OCI-LY1 (cell line): ENCODE results near the gene SGPL1.
"Not testable (repeated sequence)": the region's sequence is repeated elsewhere in the genome, so short reads cannot be mapped to it uniquely, and the experiment has no call there.

Experiments
- H2AFZ ChIP-seq: fragments of 200-600 bp; sonication (generic), shearing (Covaris generic); 2 replicates; pipeline ENCODE4 v1.6.0; 2014; ENCODE audit warnings: antibody characterized with exemption, mild to moderate bottlenecking, low read length
- H3F3A ChIP-seq: fragments of 200-600 bp; sonication (generic), shearing (Covaris generic); 2 replicates; pipeline ENCODE4 v1.6.0; 2014; ENCODE audit warnings: mild to moderate bottlenecking, antibody characterized with exemption, low read length, moderate library complexity; ENCODE audit not compliant: insufficient read depth
- H3K27ac ChIP-seq: fragments of 200-600 bp; sonication (generic); 2 replicates; pipeline ENCODE4 v1.5.1; 2014; ENCODE audit warnings: low read length, mixed run types, mild to moderate bottlenecking, low read depth; ENCODE audit not compliant: poor library complexity, severe bottlenecking
- H3K27me3 ChIP-seq: fragments of 200-600 bp; sonication (generic); 2 replicates; pipeline ENCODE4 v1.6.0; 2014; ENCODE audit warnings: antibody characterized with exemption, mild to moderate bottlenecking, low read length, moderate library complexity; ENCODE audit not compliant: insufficient read depth
- H3K36me3 ChIP-seq: fragments of 200-600 bp; sonication (generic); 2 replicates; pipeline ENCODE4 v1.6.1; 2014; ENCODE audit warnings: mild to moderate bottlenecking, antibody characterized with exemption, low read length, moderate library complexity, mixed read lengths; ENCODE audit not compliant: insufficient read depth
- H3K4me1 ChIP-seq: fragments of 200-600 bp; sonication (generic); 2 replicates; pipeline ENCODE4 v1.5.1; 2014; ENCODE audit warnings: mild to moderate bottlenecking, low read length, moderate library complexity; ENCODE audit not compliant: insufficient read depth, severe bottlenecking
- H3K4me2 ChIP-seq: fragments of 200-600 bp; sonication (generic), shearing (Covaris generic); 2 replicates; pipeline ENCODE4 v1.6.1; 2014; ENCODE audit warnings: low read length
- H3K4me3 ChIP-seq: fragments of 200-600 bp; sonication (generic); 2 replicates; pipeline ENCODE4 v1.5.1; 2014; ENCODE audit warnings: low read length, low read depth, mild to moderate bottlenecking, mixed read lengths; ENCODE audit not compliant: poor library complexity, severe bottlenecking
- H3K79me2 ChIP-seq: fragments of 200-600 bp; shearing (Covaris generic); 2 replicates; pipeline ENCODE4 v1.6.1; 2016; ENCODE audit warnings: mixed run types, low read length, mixed read lengths; ENCODE audit not compliant: insufficient read depth
- H3K9ac ChIP-seq: fragments of 200-600 bp; sonication (generic), shearing (Covaris generic); 2 replicates; pipeline ENCODE4 v1.6.1; 2014; ENCODE audit warnings: mild to moderate bottlenecking, low read length, mixed read lengths
- H3K9me2 ChIP-seq: fragments of 200-600 bp; sonication (generic), shearing (Covaris generic); 2 replicates; pipeline ENCODE4 v1.6.1; 2014; ENCODE audit warnings: low read depth, mild to moderate bottlenecking, low read length, mixed read lengths
- H3K9me3 ChIP-seq: fragments of 200-600 bp; shearing (Covaris generic); 2 replicates; pipeline ENCODE4 v1.6.1; 2014; ENCODE audit warnings: low read length, mixed read lengths
- H4K20me1 ChIP-seq: fragments of 200-600 bp; sonication (generic), shearing (Covaris generic); 2 replicates; pipeline ENCODE4 v1.6.0; 2016; ENCODE audit warnings: mild to moderate bottlenecking, low read length; ENCODE audit not compliant: insufficient read depth
- CTCF ChIP-seq: fragments of 200-600 bp; sonication (generic), shearing (Covaris generic); IDR thresholded peaks from 2 replicates; pipeline ENCODE4 v1.5.1; 2017; ENCODE audit warnings: mild to moderate bottlenecking, antibody characterized with exemption, low read length, moderate library complexity, mixed read lengths
- EZH2 ChIP-seq: fragments of 200-600 bp; sonication (generic), shearing (Covaris generic); IDR thresholded peaks from 2 replicates; pipeline ENCODE4 v1.8.0; 2017; ENCODE audit warnings: borderline replicate concordance, mixed run types, mild to moderate bottlenecking, antibody characterized with exemption, low read length, moderate library complexity, mixed read lengths

The SGPL1 gene

DNA sequence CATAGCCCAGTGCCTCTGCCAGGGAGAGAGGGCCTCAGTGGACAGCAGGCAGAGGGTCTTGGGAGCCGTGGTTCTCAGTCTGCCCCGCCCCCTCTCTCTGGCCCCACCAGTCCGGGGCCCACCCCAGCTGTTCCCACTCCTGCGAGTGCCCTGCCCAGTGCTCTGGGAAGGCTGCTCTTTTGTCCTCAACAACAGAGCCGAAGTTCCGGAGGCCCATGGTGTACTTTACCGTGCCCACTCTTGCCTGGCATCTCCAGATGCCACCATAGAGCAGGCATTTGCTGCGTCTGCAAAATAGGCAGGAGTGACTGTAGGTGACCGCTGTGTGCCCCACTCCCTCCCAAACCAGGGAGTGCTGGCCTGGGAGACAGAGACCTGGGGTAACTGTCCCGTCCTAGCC is 101.9 kb downstream of the SGPL1 start:
- Histone ChIP-seq H3F3A (no peaks in the 10 kb centered on the region), H3K36me3 (no peaks in the 10 kb centered on the region), H3K4me3 (no peak overlapping the region), H3K79me2 (no peaks in the 10 kb centered on the region), H3K4me2 (no peak overlapping the region), H3K4me1 (no peaks in the 10 kb centered on the region), H2AFZ (no peak overlapping the region), H3K9me3 (no peaks in the 10 kb centered on the region), H4K20me1 (no peaks in the 10 kb centered on the region), H3K27me3 (0 out of 2 replicates have a peak, but pooled peaks cover 4% of the 10 kb centered on the region), H3K27ac (no peak overlapping the region), H3K9ac (no peak overlapping the region), H3K9me2 (no peaks in the 10 kb centered on the region)
- TF ChIP-seq CTCF (no peak), EZH2 (no peak)

DNA sequence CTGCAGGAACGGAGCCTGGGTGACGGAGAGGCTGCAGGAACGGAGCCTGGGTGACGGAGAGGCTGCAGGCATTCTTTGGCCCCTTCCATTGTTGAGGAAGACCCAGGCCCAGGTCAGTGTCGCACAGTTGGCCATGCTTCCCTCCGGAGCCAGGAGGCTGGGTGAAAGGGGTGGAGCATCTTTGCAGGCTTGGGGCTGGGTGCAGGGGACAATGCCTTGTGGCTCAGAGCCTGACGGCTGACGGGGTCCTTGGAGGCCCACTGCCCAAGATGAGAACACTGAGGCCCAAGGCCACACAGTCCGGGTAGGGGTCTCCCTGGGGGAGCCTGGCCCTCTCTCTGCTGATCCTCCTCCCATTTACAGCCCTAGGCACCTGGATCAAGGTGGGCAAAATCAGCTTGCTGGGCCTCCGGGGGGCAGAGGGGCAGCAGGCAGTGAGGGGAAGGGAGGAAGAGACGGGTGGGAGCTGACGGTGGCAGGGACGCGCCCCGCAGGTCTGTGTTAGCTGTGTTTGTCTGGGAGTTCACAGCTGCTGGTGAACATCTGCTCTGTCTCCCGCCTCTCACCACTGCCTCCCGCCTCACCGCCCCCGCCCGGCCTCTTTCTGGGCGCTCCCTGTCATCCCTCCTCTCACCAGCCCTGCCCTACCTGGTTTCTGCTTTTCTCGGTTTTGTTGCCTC is 103.2 kb downstream of the SGPL1 start:
- no peak overlapping the region for H3K27ac ChIP-seq
- H3K27me3 ChIP-seq = 0 out of 2 replicates have a peak, but pooled peaks cover 4% of the 10 kb centered on the region
- H3K4me2 ChIP-seq = no peak overlapping the region
- H2AFZ ChIP-seq = no peak overlapping the region
- no peaks in the 10 kb centered on the region for H3K36me3 ChIP-seq
- H3K4me1 ChIP-seq = no peaks in the 10 kb centered on the region
- no peaks in the 10 kb centered on the region for H3K9me2 ChIP-seq
- no peak overlapping the region for H3K9ac ChIP-seq
- no peak overlapping the region for H3K4me3 ChIP-seq
- no peaks in the 10 kb centered on the region for H3F3A ChIP-seq
- H3K79me2 ChIP-seq = no peaks in the 10 kb centered on the region
- H3K9me3 ChIP-seq = no peaks in the 10 kb centered on the region
- TF ChIP-seq EZH2 (no peak), CTCF (no peak)
- no peaks in the 10 kb centered on the region for H4K20me1 ChIP-seq

DNA sequence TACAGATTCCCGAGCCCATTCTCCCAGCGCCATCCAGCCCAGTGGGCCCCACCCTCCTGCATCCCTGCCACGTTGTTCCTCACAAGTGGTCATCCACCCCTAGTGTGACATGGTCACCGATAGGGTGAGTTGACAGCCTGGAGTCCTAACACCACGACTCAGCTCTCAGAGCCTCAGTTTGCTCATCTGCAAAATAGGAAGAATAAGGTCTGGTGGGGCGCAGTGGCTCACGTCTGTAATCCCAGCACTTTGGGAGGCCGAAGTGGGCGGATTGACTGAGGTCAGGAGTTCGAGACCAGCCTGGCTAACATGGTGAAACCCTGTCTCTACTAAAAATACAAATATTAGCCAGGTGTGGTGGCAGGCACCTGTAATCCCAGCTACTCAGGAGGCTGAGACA is 104.2 kb downstream of the SGPL1 start:
- not testable (repeated sequence) for H3K9me2 ChIP-seq, H3K27me3 ChIP-seq, H3K9ac ChIP-seq, H2AFZ ChIP-seq, H3K36me3 ChIP-seq, H3K27ac ChIP-seq, H3F3A ChIP-seq, H3K4me3 ChIP-seq, H4K20me1 ChIP-seq, H3K9me3 ChIP-seq, H3K4me1 ChIP-seq, H3K79me2 ChIP-seq, H3K4me2 ChIP-seq

- Histone ChIP-seq H3K9me3 (no peaks in the 10 kb centered on the region), H3K4me3 (no peak overlapping the region), H3K27ac (no peak overlapping the region), H3K27me3 (0 out of 2 replicates have a peak, but pooled peaks cover 4% of the 10 kb centered on the region), H4K20me1 (no peaks in the 10 kb centered on the region), H3K9me2 (no peaks in the 10 kb centered on the region), H2AFZ (no peak overlapping the region), H3K9ac (no peak overlapping the region), H3K4me1 (no peaks in the 10 kb centered on the region), H3K79me2 (no peaks in the 10 kb centered on the region), H3K36me3 (no peaks in the 10 kb centered on the region), H3F3A (no peaks in the 10 kb centered on the region), H3K4me2 (no peak overlapping the region)
- TF ChIP-seq EZH2 = no peak
- TF ChIP-seq CTCF = no peak
Observed at GRCh38 chr10:70920519-70920918, 104.8 kb downstream of the SGPL1 start.
